Bronchial epithelial cell (primary cell): ENCODE measurements around the gene TMEM17. TPM values are rescaled to one million over a fixed set of nuclear protein-coding genes. Genes with fewer than 3 reads are reported as not detected.

Source experiments
- DNase-seq: peaks from one replicate; pipeline ENCODE4 v3.0.0-alpha.2; 2010; ENCODE audit warnings: low read depth
- FAIRE-seq: peaks from 2 replicates; lab custom pipeline; 2011; peaks lifted over from hg19 to GRCh38; lab: Jason Lieb, UNC
- H3K27me3 ChIP-seq: 2 replicates; pipeline ENCODE4 v1.5.1; 2011; ENCODE audit warnings: low read length; ENCODE audit not compliant: control insufficient read depth, insufficient read depth
- H3K36me3 ChIP-seq: 2 replicates; pipeline ENCODE4 v1.5.1; 2011; ENCODE audit warnings: low read length; ENCODE audit not compliant: control insufficient read depth, insufficient read depth
- H3K4me3 ChIP-seq: 2 replicates; pipeline ENCODE4 v1.5.1; 2011; ENCODE audit warnings: mild to moderate bottlenecking, low read depth, low read length, control low read depth
- CTCF ChIP-seq: IDR thresholded peaks from 2 replicates; pipeline ENCODE4 v1.5.1; 2011; ENCODE audit warnings: mild to moderate bottlenecking, moderate library complexity, low read length, control low read depth, inconsistent platforms; ENCODE audit not compliant: insufficient read depth, severe bottlenecking
- total RNA-seq: library from RNA; depleted of rRNA; stranded (reverse); fragments of >200 nt; gene quantifications from 2 replicates; pipeline ENCODE4 v1.2.1, GENCODE V29; 2014

The TMEM17 gene
- total RNA-seq, 1 donor from 2014 or later, result 1.1 TPM

- DNase-seq, result no peak
- H3K4me3 ChIP-seq, result no peak overlapping the region
- no peaks in the 10 kb centered on the region for H3K36me3 ChIP-seq
- FAIRE-seq, result no peak
- TF ChIP-seq CTCF, result no peak
- H3K27me3 ChIP-seq, result no peaks in the 10 kb centered on the region
Observed at GRCh38 chr2:62474176-62474575, 31.8 kb downstream of the TMEM17 start.

GRCh38 chr2:62473246-62473827 is 32.7 kb downstream of the TMEM17 start:
- TF ChIP-seq CTCF, result no peak
- FAIRE-seq (no peak), DNase-seq (no peak)
- H3K27me3 ChIP-seq, result no peaks in the 10 kb centered on the region
- no peak overlapping the region for H3K4me3 ChIP-seq
- H3K36me3 ChIP-seq, result no peaks in the 10 kb centered on the region

GRCh38 chr2:62472312-62472711 is 33.7 kb downstream of the TMEM17 start:
- Histone ChIP-seq H3K36me3 (no peaks in the 10 kb centered on the region), H3K4me3 (no peak overlapping the region), H3K27me3 (no peaks in the 10 kb centered on the region)
- no peak for TF ChIP-seq CTCF
- DNase-seq (no peak), FAIRE-seq (no peak)

- no peak overlapping the region for H3K4me3 ChIP-seq
- FAIRE-seq, result no peak
- no peaks in the 10 kb centered on the region for H3K36me3 ChIP-seq
- TF ChIP-seq CTCF, result no peak
- no peaks in the 10 kb centered on the region for H3K27me3 ChIP-seq
- no peak for DNase-seq
Observed at GRCh38 chr2:62471816-62472215, 34.2 kb downstream of the TMEM17 start.

- FAIRE-seq (no peak), DNase-seq (no peak)
- Histone ChIP-seq H3K4me3 (no peak overlapping the region), H3K27me3 (no peaks in the 10 kb centered on the region), H3K36me3 (no peaks in the 10 kb centered on the region)
- no peak for TF ChIP-seq CTCF
Observed at GRCh38 chr2:62471404-62471803, 34.6 kb downstream of the TMEM17 start.

- H3K36me3 ChIP-seq, result no peaks in the 10 kb centered on the region
- FAIRE-seq (no peak), DNase-seq (no peak)
- no peak overlapping the region for H3K4me3 ChIP-seq
- H3K27me3 ChIP-seq, result no peaks in the 10 kb centered on the region
- no peak for TF ChIP-seq CTCF
Observed at GRCh38 chr2:62469548-62469947, 36.4 kb downstream of the TMEM17 start.
